K562 (cell line): ENCODE data around the gene ANKRD11. TPM values are rescaled to one million over a fixed set of nuclear protein-coding genes. Genes with fewer than 3 reads are reported as not detected.

Experiments used
- ATAC-seq: fragments of 200-7000 bp; cut with Tn5 transposase; 3 replicates; pipeline ENCODE4 v1.9.1; 2020; ENCODE audit warnings: moderate library complexity
- BruUV-seq: library from RNA; stranded (reverse); fragments of 400-500 nt; replicated peaks from 2 replicates; lab custom pipeline; 2021; lab: Mats Ljungman, UMichigan
- CTCF ChIA-PET: fragments of 300-600 bp; formaldehyde crosslinking; extraction: SDS; loops from one replicate; lab custom pipeline; 2021; ENCODE audit warnings: low intra/inter-chr PET ratio; lab: Yijun Ruan, JAX
- POLR2A ChIA-PET: fragments of 300-600, 350-650 bp; sonication (Branson Sonifier 250); formaldehyde crosslinking; extraction: SDS; loops from one replicate; lab custom pipeline; 2021; ENCODE audit warnings: antibody characterized with exemption, inconsistent platforms; lab: Yijun Ruan, JAX
- DNase-seq, 4 experiments: peaks; one replicate each; pipeline versions ENCODE4 v3.0.0 to v3.0.0-alpha.2; 2011 to 2018; ENCODE audit warnings: low spot score in 3 of 4, mixed read lengths in 3 of 4; ENCODE audit errors: extremely low read depth in 1 of 4
- FAIRE-seq: peaks from 2 replicates; lab custom pipeline; 2011; peaks lifted over from hg19 to GRCh38; lab: Jason Lieb, UNC
- H2AFZ ChIP-seq: 2 replicates; pipeline ENCODE4 v1.6.0; 2011; ENCODE audit warnings: low read depth, low read length, control low read depth, inconsistent platforms
- H3K27ac ChIP-seq: fragments of 200-600 bp; 3 replicates; pipeline ENCODE4 v1.8.0; 2011; ENCODE audit warnings: low read depth, mild to moderate bottlenecking, control low read depth, inconsistent platforms, low read length, moderate library complexity, mixed read lengths; ENCODE audit errors: extremely low read depth
- H3K27me3 ChIP-seq, 2 experiments: fragments of 300-600 bp in 1 of 2; 2 replicates in 1 of 2; 3 replicates in 1 of 2; pipeline versions ENCODE4 v1.6.0 to v1.8.0; 2011; ENCODE audit warnings: inconsistent platforms in 2 of 2, low read length in 2 of 2, mild to moderate bottlenecking in 1 of 2, mixed read lengths in 1 of 2, moderate library complexity in 1 of 2; ENCODE audit not compliant: control insufficient read depth in 2 of 2, insufficient read depth in 2 of 2
- H3K36me3 ChIP-seq: fragments of 300-600 bp; 3 replicates; pipeline ENCODE4 v1.8.0; 2011; ENCODE audit warnings: mild to moderate bottlenecking, low read length, inconsistent platforms; ENCODE audit not compliant: control insufficient read depth, insufficient read depth
- H3K4me1 ChIP-seq, 2 experiments: fragments of 200-600 bp in 1 of 2; replicated peaks in 1 of 2; 2 replicates in 1 of 2; 3 replicates in 1 of 2; pipeline versions ENCODE4 v1.5.1 to v1.8.0; 2011; ENCODE audit warnings: inconsistent platforms in 2 of 2, low read length in 2 of 2, mild to moderate bottlenecking in 1 of 2, mixed read lengths in 1 of 2, moderate library complexity in 1 of 2; ENCODE audit not compliant: control insufficient read depth in 2 of 2, insufficient read depth in 2 of 2
- H3K4me2 ChIP-seq: 2 replicates; pipeline ENCODE4 v1.6.1; 2011; ENCODE audit warnings: low read length, control low read depth, inconsistent platforms, mixed read lengths; ENCODE audit not compliant: insufficient read depth
- H3K4me3 ChIP-seq: fragments of 200-600 bp; sonication (generic), shearing (Covaris generic); 2 replicates; pipeline ENCODE4 v1.5.1; 2016; ENCODE audit warnings: control low read depth, inconsistent platforms
- H3K79me2 ChIP-seq: fragments of 200-600 bp; 3 replicates; pipeline ENCODE4 v1.8.0; 2011; ENCODE audit warnings: low read length, inconsistent platforms; ENCODE audit not compliant: control insufficient read depth, insufficient read depth
- H3K9ac ChIP-seq, 2 experiments: 2 replicates each; pipeline versions ENCODE4 v1.6.0 to v1.6.1; 2011; ENCODE audit warnings: low read depth in 2 of 2, low read length in 2 of 2, control low read depth in 1 of 2, inconsistent platforms in 1 of 2, mild to moderate bottlenecking in 1 of 2, mixed read lengths in 1 of 2; ENCODE audit not compliant: insufficient read depth in 1 of 2
- H3K9me1 ChIP-seq: one replicate; pipeline ENCODE4 v1.6.0; 2011; ENCODE audit warnings: inconsistent platforms, mild to moderate bottlenecking, low read length, moderate library complexity; ENCODE audit not compliant: control insufficient read depth, insufficient read depth
- H3K9me3 ChIP-seq: replicated peaks from 2 replicates; pipeline ENCODE4 v1.5.1; 2011; ENCODE audit warnings: low read depth, low read length, inconsistent platforms; ENCODE audit not compliant: control insufficient read depth, insufficient read depth
- H4K20me1 ChIP-seq: replicated peaks from 2 replicates; pipeline ENCODE4 v1.6.1; 2011; ENCODE audit warnings: low read length, inconsistent platforms, mixed read lengths; ENCODE audit not compliant: control insufficient read depth, insufficient read depth
- JUND ChIP-seq, 2 experiments: IDR thresholded peaks; 2 replicates in 1 of 2; 3 replicates in 1 of 2; pipeline ENCODE4 v1.6.1; 2011; ENCODE audit warnings: borderline replicate concordance in 2 of 2, low read depth in 2 of 2, low read length in 2 of 2, improper control_type of control experiment in 1 of 2, missing biosample characterization in 1 of 2, missing genetic modification characterization in 1 of 2, missing genetic modification reagents in 1 of 2
- POLR2G ChIP-seq: fragments of 200-400 bp; formaldehyde crosslinking; IDR thresholded peaks from 2 replicates; pipeline ENCODE4 v1.6.1; 2017; ENCODE audit warnings: low read depth, mild to moderate bottlenecking, antibody characterized with exemption, low read length, moderate library complexity
- WGBS: fragments of 100-300 bp; shearing (Covaris generic); methylation state at CpG from one replicate; pipeline ENCODE4 v1.1.6; 2016; ENCODE audit warnings: low coverage, mixed read lengths; ENCODE audit not compliant: insufficient coverage; ENCODE audit errors: missing lambda C conversion rate; 5-methylcytosine and 5-hydroxymethylcytosine counted together
- in situ Hi-C: fragments of 300-500 bp; cut with MboI; formaldehyde crosslinking; loops from 4 replicates; pipeline ENCODE4 v1.15.0; 2018; ENCODE audit warnings: inconsistent platforms, mixed read lengths
- intact Hi-C: fragments of 100-400 bp; cut with micrococcal nuclease; formaldehyde crosslinking; loops from 2 replicates; pipeline ENCODE4 v1.14.2; 2022
- polyA plus RNA-seq, 8 experiments: library from polyadenylated mRNA; depleted of rRNA in 4 of 8; stranded (reverse) in 5 of 8; unstranded in 3 of 8; fragments of >200 nt; fragmentation: Nextera tagmentation in 2 of 8; fragmentation: Illumina TruSeq in 1 of 8; extraction: Ambion mirVana in 2 of 8; extraction: Trizol in 1 of 8; gene quantifications; 2 replicates each; pipeline versions ENCODE4 v1.2.1 to v1.2.3, GENCODE V29; 2011 to 2014; ENCODE audit warnings: inconsistent platforms in 1 of 8, missing spikeins in 1 of 8
- total RNA-seq, 7 experiments: library from RNA; depleted of rRNA in 6 of 7; stranded (reverse); fragments of >200 nt in 6 of 7; fragmentation: Illumina TruSeq in 2 of 7; extraction: Trizol in 2 of 7; gene quantifications; 2 replicates each; pipeline versions ENCODE4 v1.2.1 to v1.2.3, GENCODE V29; 2011 to 2021; ENCODE audit warnings: low replicate concordance in 1 of 7

The ANKRD11 gene
- total and polyA plus RNA-seq, 9 of the 15 experiments (the other 6 are each of a cell fraction or from before 2014, with no cell fraction given): 4.7 to 126 (median 31.7) TPM

DNA sequence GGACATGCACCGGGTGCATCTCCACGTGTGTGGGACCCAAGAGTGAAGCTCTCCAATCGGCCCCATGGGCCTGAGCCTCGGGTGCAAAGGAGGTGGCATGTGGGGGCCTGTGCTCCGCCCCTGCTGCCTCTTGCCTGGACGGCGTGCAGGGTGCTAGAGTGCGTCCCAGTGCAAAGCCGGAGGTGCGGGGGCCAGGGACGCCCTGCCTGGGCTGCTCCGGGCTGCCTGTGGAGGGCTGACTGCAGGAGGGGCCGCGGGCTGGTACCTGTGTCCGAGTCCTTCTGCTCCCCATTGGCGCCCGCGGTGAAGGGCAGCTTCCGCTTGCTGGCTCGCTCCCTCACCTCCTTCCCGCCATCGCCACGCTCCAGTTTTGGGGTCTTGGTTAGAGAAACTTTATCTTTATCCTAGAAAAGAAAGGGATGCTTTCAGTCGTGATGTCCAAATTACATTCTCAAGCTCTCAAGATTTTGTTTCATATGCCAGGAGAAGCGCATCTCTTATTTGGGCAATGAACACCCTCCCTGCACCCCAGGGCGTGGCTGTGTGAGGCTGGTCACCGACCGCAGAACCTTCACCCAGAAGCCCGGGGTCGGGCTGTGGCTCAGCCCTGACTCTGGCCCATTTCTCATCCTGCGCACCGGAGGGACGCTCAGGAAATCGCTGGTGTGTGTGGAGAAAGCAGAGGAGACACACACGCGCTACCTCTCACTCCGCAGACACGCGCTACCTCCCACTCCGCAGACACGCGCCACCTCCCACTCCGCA lies 185.2 kb downstream of the ANKRD11 start:
- in situ Hi-C loops (no loop called here), intact Hi-C loops (no loop called here)
- FAIRE-seq (no peak), ATAC-seq (no peak), DNase-seq (no peak)
- H3K4me1 ChIP-seq: peaks cover 0 to 25% of the 10 kb centered on the region in 2 experiments; a peak in 2 of 5 replicates
- H2AFZ ChIP-seq: no peak overlapping the region
- peaks cover 80% of the 10 kb centered on the region for H3K79me2 ChIP-seq
- H3K9me3 ChIP-seq: no peaks in the 10 kb centered on the region
- H4K20me1 ChIP-seq: peaks cover 14% of the 10 kb centered on the region
- H3K36me3 ChIP-seq: peaks cover 71% of the 10 kb centered on the region; the same call in 2 of the 3 replicates
- BruUV-seq: no TSS peak
- ChIA-PET CTCF (no interaction called here), POLR2A (interaction anchor here (0.7 kb wide), 2 partner anchors 9 to 10 kb away, joined by 3 to 4 read pairs; no protein-coding TSS in a partner anchor)
- no peak for TF ChIP-seq JUND (IDR thresholded peaks at IDR 0.05; ENCODE audit: borderline replicate concordance, low read depth, low read length)
- no peak for TF ChIP-seq JUND (tag; IDR thresholded peaks at IDR 0.05; ENCODE audit: borderline replicate concordance, low read depth, low read length)
- 0 out of 2 replicates have a peak, but pooled peaks have one; percentile 4 for TF ChIP-seq POLR2G
- H3K27ac ChIP-seq: no peak overlapping the region
- peaks cover 9% of the 10 kb centered on the region for H3K9me1 ChIP-seq
- no peak overlapping the region for H3K4me3 ChIP-seq
- H3K9ac ChIP-seq: no peak overlapping the region
- no peak overlapping the region for H3K4me2 ChIP-seq
- 92% methylated on average over 27 of the region's 43 CpGs for WGBS
- no peaks in the 10 kb centered on the region for H3K27me3 ChIP-seq
